ENCODE data around the gene PNRC1. TPM values are rescaled to one million over a fixed set of nuclear protein-coding genes. Genes with fewer than 3 reads are reported as not detected.
"Not testable (repeated sequence)": the region's sequence is repeated elsewhere in the genome, so short reads cannot be mapped to it uniquely, and the experiment has no call there.

PNRC1 gene
- polyA plus RNA-seq, 4 donors, result 111 to 155 (median 133) TPM

DNA sequence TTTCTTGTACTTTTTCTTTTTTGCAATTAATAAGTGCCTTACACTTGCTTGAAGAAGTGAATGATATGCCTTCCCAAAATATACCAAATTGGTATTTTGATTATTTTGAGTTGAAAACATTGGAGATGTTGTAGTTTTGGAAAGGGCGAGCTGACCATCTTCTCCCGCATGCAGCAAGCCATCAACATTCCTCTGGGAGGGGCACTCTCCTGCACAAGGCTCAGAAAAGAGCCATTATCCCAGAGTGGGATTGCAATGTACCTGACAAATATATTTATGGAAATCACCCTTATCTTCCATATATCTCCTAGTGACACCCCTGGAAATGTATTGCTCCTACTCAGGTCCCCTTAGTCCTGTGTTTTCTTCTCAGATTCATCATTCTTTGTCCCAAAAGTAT is 22.8 kb upstream of the PNRC1 start:
- no peak for DNase-seq (ENCODE audit: low read depth in 4 of 4, low spot score in 3 of 4)

DNA sequence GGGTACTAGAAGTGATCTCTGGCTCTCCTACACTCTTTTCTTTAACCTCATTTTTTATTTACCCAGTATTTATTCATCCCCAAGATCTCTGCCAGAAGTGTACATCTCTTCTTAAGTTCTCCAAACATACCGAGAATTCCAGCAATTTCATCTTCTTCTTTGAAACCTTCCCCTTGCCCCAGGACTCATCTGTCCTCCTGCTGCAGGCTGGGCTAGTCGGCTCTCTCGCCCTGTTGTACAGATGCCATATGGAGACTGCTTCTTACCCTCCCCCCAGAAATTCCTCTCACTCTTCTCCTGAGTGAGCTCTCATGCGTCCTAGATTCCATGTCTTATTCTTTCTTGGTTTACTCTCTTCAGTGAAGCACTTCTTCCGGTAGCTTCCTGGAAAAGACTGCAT is 21.9 kb upstream of the PNRC1 start:
- no peak for DNase-seq (ENCODE audit: low read depth in 4 of 4, low spot score in 3 of 4)

DNA sequence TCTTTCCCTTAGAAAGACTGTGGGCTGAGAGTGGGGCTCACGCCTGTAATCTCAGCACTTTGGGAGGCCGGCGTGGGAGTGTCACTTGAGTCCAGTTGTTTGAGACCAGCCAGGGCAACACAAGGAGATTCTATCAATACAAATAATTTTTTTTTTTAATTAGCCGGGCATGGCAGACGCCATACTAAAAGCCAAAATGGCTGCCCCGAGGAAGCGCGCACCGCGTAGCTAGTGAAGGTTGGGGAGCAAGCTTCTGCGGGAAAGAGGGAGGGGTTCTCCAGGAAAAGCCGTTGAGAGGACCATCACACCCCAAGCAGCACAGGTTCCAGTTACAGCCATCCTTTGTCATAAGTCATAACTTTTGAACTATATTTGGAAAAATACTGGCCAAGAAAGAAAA is 21.3 kb upstream of the PNRC1 start:
- DNase-seq (ENCODE audit: low read depth in 4 of 4, low spot score in 3 of 4), result no peak

DNA sequence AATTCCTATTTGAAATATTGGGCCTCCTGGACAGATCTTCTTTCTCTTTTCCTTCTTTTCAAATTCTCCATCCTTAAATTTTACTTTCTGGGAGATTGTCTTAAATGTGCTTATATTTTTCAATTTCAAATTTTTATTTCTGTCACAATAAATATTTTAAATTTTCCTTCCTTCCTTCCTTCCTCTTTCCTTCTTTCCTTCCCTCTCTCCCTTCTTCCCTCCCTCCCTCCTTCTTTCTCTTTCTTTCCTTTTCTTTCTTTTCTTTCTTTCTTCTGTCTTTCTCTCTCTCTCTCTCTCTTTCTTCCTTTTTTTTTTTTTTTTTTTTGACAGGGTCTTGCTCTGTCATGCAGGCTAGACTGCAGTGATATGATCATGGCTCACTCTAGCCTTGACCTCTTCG is 16.7 kb upstream of the PNRC1 start:
- no peak for DNase-seq (ENCODE audit: low read depth in 4 of 4, low spot score in 3 of 4)

DNA sequence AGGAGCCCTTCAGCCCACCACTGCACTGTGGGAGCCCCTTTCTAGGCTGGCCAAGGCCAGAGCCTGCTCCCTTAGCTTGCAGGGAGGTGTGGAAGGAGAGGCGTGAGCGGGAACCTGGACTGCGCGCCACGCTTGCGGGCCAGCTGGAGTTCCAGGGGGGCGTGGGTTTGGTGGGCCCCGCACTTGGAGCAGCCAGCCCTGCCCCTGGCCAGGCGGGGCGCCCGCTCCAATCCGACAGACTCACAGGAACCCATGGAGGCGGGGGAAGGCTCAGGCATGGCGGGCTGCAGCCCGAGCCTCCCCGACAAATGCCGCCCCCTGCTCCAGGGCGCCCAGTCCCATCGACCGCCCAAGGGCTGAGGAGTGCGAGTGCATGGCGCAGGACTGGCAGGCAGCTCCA is 15.6 kb upstream of the PNRC1 start:
- DNase-seq (ENCODE audit: low read depth in 4 of 4, low spot score in 3 of 4), result not testable (repeated sequence)

DNA sequence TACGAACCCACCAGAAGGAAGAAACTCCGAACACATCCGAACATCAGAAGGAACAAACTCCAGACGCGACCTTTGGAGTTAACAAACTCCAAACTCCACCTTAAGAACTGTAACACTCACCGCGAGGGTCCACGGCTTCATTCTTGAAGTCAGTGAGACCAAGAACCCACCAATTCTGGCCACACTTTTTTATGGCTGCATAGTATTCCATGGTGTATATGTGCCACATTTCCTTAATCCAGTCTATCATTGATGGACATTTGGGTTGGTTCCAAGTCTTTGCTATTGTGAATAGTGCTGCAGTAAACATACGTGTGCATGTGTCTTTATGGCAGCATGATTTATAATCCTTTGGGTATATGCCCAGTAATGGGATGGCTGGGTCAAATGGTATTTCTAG is 14.4 kb upstream of the PNRC1 start:
- not testable (repeated sequence) for DNase-seq (ENCODE audit: low read depth in 4 of 4, low spot score in 3 of 4)

DNA sequence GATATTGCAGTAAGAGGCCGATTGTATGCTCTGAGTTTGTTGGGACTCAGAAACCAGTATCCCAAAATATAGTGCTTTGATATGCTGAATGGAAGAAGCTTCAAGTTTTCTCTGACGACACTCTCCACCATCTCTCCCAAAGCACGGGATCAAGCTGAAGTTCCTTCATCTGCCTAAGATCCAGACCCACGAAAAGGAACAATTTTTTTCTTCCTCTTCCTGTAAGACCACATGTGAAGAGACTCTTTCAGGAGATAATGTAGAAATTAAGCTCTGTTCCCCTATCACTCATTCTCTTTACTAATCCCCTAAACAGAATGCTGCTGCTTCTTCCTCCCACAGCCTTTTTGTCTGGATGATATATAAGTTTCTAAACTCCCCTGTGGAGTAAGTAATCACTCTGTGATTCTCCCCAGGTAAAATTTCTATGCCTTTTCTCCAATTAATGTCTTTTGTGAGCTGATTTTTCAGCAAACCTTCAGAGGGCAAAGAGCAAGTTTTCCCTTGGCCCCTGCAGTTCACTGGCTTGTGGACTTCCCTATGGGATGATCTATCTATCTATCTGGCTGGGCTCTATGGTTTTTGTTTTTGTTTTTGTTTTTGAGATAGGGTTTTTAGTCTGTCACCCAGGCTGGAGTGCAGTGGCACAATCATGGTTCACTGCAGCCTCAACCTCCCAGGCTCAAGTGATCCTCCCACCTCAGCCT is 13.5 kb upstream of the PNRC1 start:
- DNase-seq (ENCODE audit: low read depth in 4 of 4, low spot score in 3 of 4), result no peak

DNA sequence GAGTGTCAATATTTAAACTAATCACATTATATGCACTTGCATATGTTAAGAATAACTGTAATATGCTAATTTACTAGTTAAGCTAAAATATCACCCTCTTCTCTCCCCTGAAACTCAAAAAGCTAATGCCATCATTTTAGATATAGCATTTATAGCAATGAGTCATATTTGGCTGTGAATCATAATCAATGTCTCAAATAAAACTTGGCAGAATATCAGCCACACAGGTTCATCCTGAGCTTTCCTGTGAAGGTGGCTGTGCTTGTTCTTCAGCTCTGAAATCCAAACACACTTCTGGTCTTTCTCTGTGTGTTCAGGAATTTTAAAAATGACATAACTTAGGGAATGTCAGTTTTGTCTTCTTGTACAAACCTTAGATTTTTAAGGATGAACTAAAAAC is 12.8 kb upstream of the PNRC1 start:
- no peak for DNase-seq (ENCODE audit: low read depth in 4 of 4, low spot score in 3 of 4)

DNA sequence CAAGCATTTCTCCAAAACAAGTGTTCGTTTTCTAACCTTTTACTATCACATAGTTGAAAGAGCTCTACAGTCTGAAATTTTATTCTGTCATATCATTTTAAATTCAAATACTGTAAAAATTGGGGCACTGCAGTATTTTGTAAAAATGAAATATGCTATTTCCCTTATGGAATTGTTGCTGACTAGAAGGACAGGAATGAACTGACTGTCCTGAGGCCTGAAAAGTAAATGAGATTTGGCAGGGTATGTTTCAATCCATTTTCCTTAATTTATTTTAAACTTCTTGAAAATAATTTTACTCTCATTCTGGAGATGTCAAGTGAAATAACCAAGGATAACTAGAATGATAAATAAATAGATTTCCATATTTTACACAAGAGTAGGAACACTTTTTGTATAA is 11.9 kb upstream of the PNRC1 start:
- DNase-seq (ENCODE audit: low read depth in 4 of 4, low spot score in 3 of 4), result no peak

DNA sequence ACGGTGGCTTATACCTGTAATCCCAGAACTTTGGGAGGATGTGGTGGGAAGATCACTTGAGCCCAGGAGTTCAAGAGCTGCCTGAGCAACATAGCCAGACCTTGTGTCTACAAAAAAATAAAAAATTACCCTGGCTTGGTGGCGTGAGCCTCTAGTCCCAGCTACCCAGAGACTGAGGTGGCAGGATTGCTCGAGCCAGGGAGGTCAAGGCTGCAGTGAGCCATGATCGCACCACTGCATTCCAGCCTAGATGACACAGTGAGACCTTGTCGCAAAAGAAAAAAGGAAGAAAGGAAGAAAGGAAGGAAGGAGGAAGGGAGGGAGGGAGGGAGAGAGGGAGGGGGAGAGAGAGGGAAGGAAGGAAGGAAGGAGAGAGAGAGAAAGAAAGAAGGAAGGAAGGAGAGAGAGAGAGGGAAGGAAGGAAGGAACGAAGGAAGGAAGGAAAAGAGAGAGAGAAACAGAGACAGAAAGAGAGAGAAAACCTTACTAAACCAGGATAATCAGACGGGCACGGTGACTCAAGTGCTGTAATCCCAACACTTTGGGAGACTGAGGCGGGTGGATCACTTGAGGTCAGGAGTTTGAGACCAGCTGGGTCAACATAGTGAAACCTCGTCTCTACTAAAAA is 10.9 kb upstream of the PNRC1 start:
- DNase-seq (ENCODE audit: low read depth in 4 of 4, low spot score in 3 of 4), result no peak

DNA sequence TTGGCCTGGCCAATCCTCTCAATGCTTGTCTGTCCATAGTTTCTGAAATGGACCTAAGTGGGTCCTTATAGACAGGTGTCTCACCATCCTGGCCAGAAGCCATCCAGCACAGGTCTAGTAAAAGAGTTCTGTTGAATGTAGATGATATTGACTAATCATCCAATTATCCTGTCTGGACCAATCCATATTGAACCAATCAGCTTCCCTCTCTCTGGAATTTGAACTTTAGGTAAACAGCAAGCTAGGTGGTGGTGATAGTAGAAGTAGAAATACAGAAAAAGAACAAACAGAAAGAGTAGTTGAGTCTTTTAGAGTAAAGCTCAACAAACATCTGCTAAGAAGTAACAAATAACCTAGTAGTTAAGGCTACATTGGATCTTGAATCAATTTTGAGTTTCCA is 9.5 kb upstream of the PNRC1 start:
- DNase-seq (ENCODE audit: low read depth in 4 of 4, low spot score in 3 of 4), result no peak

DNA sequence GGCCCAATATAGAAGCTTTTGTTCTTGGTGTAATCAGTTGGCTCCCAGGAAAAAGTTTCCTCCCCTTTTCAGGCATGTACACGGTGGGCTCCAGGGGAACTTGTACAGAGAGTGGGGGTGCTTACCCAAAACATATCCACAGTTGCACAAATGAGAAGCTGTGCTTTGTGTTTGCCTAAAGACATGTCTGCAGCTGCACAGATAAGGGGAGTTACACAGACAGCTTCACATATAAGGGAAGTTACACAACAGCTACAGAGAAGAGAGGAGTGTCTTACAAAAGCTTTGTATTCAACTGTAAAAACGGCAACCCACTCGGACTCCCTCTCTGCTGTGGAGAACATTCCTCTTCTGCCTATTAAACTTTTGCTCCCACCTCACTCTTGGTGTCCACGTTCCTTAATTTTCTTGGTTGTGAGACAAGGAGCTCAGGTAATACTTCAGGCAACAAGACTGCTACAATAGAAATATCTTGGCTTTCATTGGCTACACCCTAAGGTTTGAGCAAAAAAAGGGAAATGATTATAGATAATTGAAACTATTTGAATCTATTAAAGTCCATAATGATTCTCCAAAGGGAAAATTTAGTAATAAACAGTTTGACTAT is 7.4 kb upstream of the PNRC1 start:
- no peak for DNase-seq (ENCODE audit: low read depth in 4 of 4, low spot score in 3 of 4)

DNA sequence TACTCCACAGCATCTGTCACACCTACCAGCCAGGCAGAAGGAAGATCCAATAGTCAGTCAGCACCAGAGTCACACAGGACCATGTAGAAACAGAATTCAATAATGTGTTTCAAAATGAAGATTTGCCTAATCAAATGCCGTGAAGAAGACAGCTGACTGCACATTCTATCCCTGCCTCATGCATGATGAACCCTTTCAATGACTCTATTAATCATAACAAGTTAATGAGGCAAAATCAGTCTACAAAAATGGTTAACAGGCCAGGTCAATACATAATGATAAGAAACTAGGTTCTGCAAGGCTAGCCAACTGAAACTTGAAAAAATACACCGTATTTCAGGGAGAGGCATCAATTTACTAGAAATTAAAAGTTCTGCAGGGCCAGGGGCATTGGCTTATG is 6.7 kb upstream of the PNRC1 start:
- no peak for DNase-seq (ENCODE audit: low read depth in 4 of 4, low spot score in 3 of 4)

DNA sequence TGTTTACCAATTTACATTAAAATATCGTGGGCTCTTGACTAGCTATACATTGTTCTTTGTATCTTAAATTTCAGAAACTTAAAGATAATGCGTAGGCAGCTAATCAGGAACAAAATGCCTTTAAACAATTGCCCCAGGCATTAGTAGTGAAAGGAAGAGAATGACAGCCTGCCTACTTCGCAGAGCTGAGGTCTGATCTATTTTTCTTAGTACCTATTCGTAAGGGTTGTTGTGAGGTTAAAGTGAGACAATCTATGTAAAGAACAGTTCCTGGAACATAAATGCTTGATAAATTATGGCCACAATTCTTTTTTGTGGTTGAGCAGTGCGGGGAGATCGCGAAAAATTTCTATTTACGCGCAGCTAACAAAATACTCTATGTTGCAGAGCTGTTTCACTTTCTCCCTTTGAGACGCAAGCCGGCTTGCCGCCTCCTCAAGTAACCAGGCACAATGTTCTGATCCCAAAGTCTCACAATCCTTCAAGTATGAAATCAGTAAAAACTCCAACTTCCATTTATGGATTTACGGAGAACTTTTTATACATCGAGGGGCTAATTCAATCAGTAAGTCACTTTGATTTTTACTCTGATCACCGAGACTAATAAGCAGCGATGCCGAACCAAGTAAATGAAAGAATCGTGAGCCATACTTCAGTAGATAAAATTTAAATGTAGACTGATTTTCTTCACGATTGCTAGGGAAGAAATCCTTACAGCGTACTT is 878 bp upstream of the PNRC1 start:
- DNase-seq (ENCODE audit: low read depth in 4 of 4, low spot score in 3 of 4), result peak in 3 of 4 donors; percentile 58 to 68 (median 65)

DNA sequence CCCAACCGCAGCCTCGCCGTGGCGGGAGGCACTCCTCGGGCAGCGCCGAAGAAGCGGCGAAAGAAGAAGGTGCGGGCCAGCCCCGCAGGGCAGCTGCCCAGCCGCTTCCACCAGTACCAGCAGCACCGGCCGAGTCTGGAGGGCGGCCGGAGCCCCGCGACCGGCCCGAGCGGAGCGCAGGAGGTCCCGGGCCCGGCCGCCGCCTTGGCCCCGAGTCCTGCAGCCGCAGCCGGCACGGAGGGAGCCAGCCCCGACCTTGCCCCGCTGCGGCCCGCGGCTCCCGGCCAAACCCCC is 525 bp downstream of the PNRC1 start:
- DNase-seq (ENCODE audit: low read depth in 4 of 4, low spot score in 3 of 4), result no peak

DNA sequence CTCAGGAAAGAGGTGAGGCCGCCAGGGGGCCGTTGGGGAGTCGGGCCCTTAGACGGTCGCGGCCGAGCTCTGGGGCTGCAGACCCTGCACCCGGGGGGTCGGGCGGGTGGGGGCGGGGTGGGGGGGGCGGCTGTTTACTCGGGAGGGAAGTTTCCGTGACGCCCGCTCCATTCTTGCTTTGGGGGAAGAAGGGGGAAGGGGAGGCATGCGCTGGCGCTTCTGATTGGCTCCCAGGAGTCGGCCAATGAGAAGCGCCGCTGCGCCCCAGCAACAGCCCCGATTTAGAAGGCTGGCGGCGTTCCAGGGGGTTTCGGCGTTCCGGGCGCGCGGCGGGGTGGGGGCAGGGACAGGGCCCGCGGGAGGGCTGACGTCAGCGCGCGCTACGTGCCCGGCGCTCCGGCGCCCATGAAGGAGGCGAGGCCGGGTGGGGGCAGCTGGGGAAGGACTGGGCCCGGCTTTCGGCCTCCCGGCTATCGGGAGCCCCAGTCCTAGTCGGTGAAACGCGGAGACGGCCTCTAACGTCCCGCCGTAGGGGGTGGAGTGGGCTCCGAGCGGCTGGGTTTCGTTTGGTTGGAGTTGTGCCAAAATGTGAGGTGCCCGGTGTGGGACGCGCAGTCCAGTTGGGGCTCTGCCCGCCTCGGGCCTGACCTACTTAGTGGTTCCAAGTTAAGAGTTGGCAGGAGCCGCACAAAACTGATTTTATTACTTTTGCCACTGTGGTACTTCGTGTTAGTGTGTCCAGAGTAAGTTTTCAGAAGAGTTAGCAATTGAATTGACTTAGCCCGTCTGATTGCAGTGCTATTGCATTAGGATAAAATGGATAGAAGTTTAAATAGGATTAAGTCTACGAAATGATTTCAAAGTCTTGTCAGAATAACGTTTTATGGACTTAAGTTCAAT is 1.1 kb downstream of the PNRC1 start:
- peak; percentile 95 to 97 (median 96) for DNase-seq (ENCODE audit: low read depth in 4 of 4, low spot score in 3 of 4)

DNA sequence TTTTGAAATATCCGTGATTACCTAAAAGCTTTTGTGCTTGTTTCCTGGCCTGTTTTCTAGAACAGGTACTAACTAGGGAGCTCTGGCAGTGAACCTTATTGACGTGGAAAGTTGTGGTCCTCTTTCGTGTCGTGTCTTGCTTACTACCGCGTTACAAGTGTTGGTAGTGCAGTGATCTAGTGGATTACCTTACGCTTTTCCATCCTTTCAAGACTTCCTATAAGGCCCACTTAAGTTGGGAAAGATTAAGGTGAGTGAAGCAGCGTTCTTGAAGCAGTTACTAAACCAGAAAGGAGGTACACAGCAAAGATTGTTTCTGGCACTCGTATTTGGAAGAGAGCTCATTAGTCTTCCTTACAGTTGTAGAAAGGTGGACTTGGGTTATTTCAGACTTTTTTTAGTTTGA is 1.9 kb downstream of the PNRC1 start:
- DNase-seq (ENCODE audit: low read depth in 4 of 4, low spot score in 3 of 4), result peak in 1 of 4 donors; percentile 31

DNA sequence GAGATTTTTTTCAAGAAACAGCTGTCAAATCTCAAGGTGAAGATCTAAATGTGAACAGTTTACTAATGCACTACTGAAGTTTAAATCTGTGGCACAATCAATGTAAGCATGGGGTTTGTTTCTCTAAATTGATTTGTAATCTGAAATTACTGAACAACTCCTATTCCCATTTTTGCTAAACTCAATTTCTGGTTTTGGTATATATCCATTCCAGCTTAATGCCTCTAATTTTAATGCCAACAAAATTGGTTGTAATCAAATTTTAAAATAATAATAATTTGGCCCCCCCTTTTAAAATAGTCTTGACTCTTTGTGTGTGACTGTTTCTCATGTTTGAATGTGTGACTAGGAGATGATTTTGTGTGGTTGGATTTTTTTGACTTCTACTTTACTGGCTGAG is 4.0 kb downstream of the PNRC1 start:
- no peak for DNase-seq (ENCODE audit: low read depth in 4 of 4, low spot score in 3 of 4)

DNA sequence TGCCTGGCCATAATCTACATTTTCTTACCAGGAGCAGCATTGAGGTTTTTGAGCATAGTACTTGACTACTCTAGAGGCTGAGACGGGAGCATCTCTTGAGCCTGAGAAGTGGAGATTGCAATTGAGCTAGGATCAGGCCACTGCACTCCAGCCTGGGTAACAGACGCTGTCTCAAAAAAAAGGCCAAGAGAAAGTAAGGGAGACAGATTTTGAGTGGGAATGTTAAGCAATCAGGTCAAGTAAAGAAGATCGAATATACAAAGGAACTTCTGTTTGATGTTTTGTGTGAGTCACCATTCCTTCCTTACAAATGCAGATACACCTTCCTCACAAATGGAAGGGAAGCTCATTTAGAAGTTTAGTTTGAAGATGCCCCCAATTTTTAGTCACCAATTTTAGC is 4.4 kb downstream of the PNRC1 start:
- no peak for DNase-seq (ENCODE audit: low read depth in 4 of 4, low spot score in 3 of 4)

DNA sequence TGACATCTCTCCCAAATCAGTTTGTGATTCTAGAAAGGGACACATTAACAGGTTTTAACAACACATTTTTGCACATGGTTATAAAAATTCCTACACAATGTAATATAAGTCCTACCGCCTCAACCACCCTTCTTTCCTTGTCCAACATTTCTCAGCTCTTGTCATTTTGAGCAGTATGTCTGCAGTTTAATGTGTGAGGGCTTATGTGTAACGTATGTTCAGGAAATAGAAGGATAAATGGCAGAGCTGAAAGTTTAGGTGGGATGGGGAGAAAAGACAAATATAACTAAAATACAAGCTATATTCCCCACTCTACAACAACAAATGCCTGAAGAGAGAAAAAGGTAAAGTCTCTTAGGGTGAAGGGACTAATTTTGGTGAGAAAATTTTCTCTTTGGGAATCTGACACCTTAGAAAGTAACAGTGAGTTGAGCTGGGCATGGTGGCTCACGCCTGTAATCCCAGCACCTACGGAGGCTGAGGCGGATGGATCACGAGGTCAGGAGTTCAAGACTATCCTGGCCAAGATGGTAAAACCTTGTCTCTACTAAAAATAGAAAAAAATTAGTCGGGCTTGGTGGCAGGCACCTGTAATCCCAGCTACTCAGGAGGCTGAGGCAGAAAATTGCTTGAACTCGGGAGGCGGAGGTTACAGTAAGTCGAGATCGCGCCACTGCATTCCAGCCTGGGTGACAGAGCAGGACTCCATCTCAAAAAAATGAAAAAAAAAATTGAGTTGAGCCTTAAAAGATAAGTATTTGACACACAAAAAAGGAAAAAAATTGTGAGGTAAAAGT is 5.1 kb downstream of the PNRC1 start:
- DNase-seq (ENCODE audit: low read depth in 4 of 4, low spot score in 3 of 4), result no peak
